BJ (cell line): ENCODE measurements around the gene COL4A4. TPM values are rescaled to one million over a fixed set of nuclear protein-coding genes. Genes with fewer than 3 reads are reported as not detected.

Experiments
- CTCF ChIA-PET: fragments of 350-600 bp; formaldehyde crosslinking; extraction: SDS; loops from one replicate; lab custom pipeline; 2021; ENCODE audit warnings: antibody characterized with exemption, inconsistent platforms; lab: Yijun Ruan, JAX
- POLR2A ChIA-PET: fragments of 300-600 bp; sonication (Branson Sonifier 250); formaldehyde crosslinking; extraction: SDS; loops from one replicate; lab custom pipeline; 2021; ENCODE audit warnings: antibody characterized with exemption; lab: Charles Lee
- DNase-seq: peaks from one replicate; pipeline ENCODE4 v3.0.0-alpha.2; 2011; ENCODE audit warnings: low read depth
- H3K27me3 ChIP-seq: 2 replicates; pipeline ENCODE4 v1.6.0; 2011; ENCODE audit warnings: low read length; ENCODE audit not compliant: control insufficient read depth, insufficient read depth
- H3K36me3 ChIP-seq: 2 replicates; pipeline ENCODE4 v1.5.1; 2011; ENCODE audit warnings: low read length; ENCODE audit not compliant: control insufficient read depth, insufficient read depth
- H3K4me3 ChIP-seq: 2 replicates; pipeline ENCODE4 v1.5.1; 2011; ENCODE audit warnings: low read depth, mild to moderate bottlenecking, control low read depth, low read length
- CTCF ChIP-seq: IDR thresholded peaks from 2 replicates; pipeline ENCODE4 v1.5.1; 2011; ENCODE audit warnings: low read depth, mild to moderate bottlenecking, control low read depth, inconsistent platforms, low read length, moderate library complexity; ENCODE audit not compliant: insufficient read depth
- polyA plus RNA-seq: library from polyadenylated mRNA; depleted of rRNA; stranded (reverse); fragments of >200 nt; gene quantifications from 2 replicates; pipeline ENCODE4 v1.2.3, GENCODE V29; 2011

COL4A4 gene
- polyA plus RNA-seq, 1 experiment: 0.36 TPM

- Histone ChIP-seq H3K4me3 (no peak overlapping the region), H3K27me3 (no peaks in the 10 kb centered on the region), H3K36me3 (no peaks in the 10 kb centered on the region)
- CTCF ChIA-PET: interaction anchor here (0.6 to 1.4 kb wide), 3 partner anchors 9 to 546 kb away, joined by 3 to 4 read pairs (median 3); no protein-coding TSS in a partner anchor
- POLR2A ChIA-PET: no interaction called here
- DNase-seq: no peak
- no peak for TF ChIP-seq CTCF
Observed at GRCh38 chr2:226994775-226995174, 169.2 kb downstream of the COL4A4 start.

- CTCF ChIA-PET: interaction anchor here (1.2 to 1.5 kb wide), 2 partner anchors 190 to 1329 kb away, joined by 4 to 6 read pairs; no protein-coding TSS in a partner anchor
- POLR2A ChIA-PET: no interaction called here
- DNase-seq: no peak
- Histone ChIP-seq H3K4me3 (no peak overlapping the region), H3K36me3 (no peaks in the 10 kb centered on the region), H3K27me3 (no peaks in the 10 kb centered on the region)
- TF ChIP-seq CTCF: no peak
Observed at GRCh38 chr2:226993171-226993570, 170.8 kb downstream of the COL4A4 start.

- DNase-seq: no peak
- Histone ChIP-seq H3K4me3 (no peak overlapping the region), H3K27me3 (no peaks in the 10 kb centered on the region), H3K36me3 (no peaks in the 10 kb centered on the region)
- TF ChIP-seq CTCF: no peak
- ChIA-PET POLR2A (no interaction called here), CTCF (interaction anchor here (0.6 to 1.8 kb wide), 3 partner anchors 100 to 1327 kb away, joined by 3 to 4 read pairs (median 4); no protein-coding TSS in a partner anchor)
Observed at GRCh38 chr2:226991663-226992062, 172.3 kb downstream of the COL4A4 start.

- POLR2A ChIA-PET: interaction anchor here (0.5 to 0.6 kb wide), 2 partner anchors 800 to 1212 kb away, joined by 3 to 4 read pairs; no protein-coding TSS in a partner anchor
- no peak overlapping the region for H3K4me3 ChIP-seq
- TF ChIP-seq CTCF: no peak
- CTCF ChIA-PET: interaction anchor here (0.6 to 1.3 kb wide), 18 partner anchors 9 to 1319 kb away, joined by 3 to 10 read pairs (median 3); no protein-coding TSS in a partner anchor
- DNase-seq: no peak
- no peaks in the 10 kb centered on the region for H3K27me3 ChIP-seq
- no peaks in the 10 kb centered on the region for H3K36me3 ChIP-seq
Observed at GRCh38 chr2:226985583-226985946, 178.4 kb downstream of the COL4A4 start.

GRCh38 chr2:226984750-226985582 is 179.0 kb downstream of the COL4A4 start:
- TF ChIP-seq CTCF: peak; percentile 65
- peak; percentile 38 for DNase-seq
- Histone ChIP-seq H3K27me3 (no peaks in the 10 kb centered on the region), H3K4me3 (no peak overlapping the region), H3K36me3 (no peaks in the 10 kb centered on the region)
- ChIA-PET POLR2A (interaction anchor here (0.5 to 0.6 kb wide), 2 partner anchors 799 to 1211 kb away, joined by 3 to 4 read pairs; no protein-coding TSS in a partner anchor), CTCF (interaction anchor here (0.6 to 3.6 kb wide), 24 partner anchors 9 to 1318 kb away, joined by 3 to 30 read pairs (median 4); partner anchors contain the start of gene IRS1)
